Neural cell (in vitro differentiated cells): Measurements from ENCODE around the gene IMPACT. TPM values are rescaled to one million over a fixed set of nuclear protein-coding genes. Genes with fewer than 3 reads are reported as not detected.

ENCODE experiments used
- H2AFZ ChIP-seq: fragments of 200-600, 300-800 bp; sonication (generic), shearing (Covaris generic); 2 replicates; pipeline ENCODE4 v1.6.0; 2014; ENCODE audit warnings: low read depth, mild to moderate bottlenecking, antibody characterized with exemption, low read length, moderate library complexity
- H3F3A ChIP-seq: fragments of 200-600 bp; shearing (Covaris generic); 2 replicates; pipeline ENCODE4 v1.6.1; 2016; ENCODE audit warnings: mild to moderate bottlenecking, moderate library complexity, mixed read lengths, antibody characterized with exemption, low read length; ENCODE audit not compliant: insufficient read depth, poor library complexity, severe bottlenecking
- H3K27ac ChIP-seq: fragments of 200-600, 300-800 bp; sonication (generic), shearing (Covaris generic); 2 replicates; pipeline ENCODE4 v1.5.1; 2014; ENCODE audit warnings: mild to moderate bottlenecking, low read length, moderate library complexity
- H3K27me3 ChIP-seq: fragments of 300-800, 200-600 bp; sonication (generic), shearing (Covaris generic); 2 replicates; pipeline ENCODE4 v1.6.0; 2014; ENCODE audit warnings: mild to moderate bottlenecking, low read depth, low read length, moderate library complexity; ENCODE audit not compliant: insufficient read depth
- H3K36me3 ChIP-seq: fragments of 300-800, 200-600 bp; sonication (generic), shearing (Covaris generic); 2 replicates; pipeline ENCODE4 v1.5.1; 2014; ENCODE audit warnings: mild to moderate bottlenecking, antibody characterized with exemption, low read length, moderate library complexity; ENCODE audit not compliant: insufficient read depth
- H3K4me2 ChIP-seq: fragments of 300-800, 200-600 bp; sonication (generic), shearing (Covaris generic); 2 replicates; pipeline ENCODE4 v1.6.0; 2014; ENCODE audit warnings: mild to moderate bottlenecking, low read length
- H3K4me3 ChIP-seq: fragments of 300-800, 200-600 bp; sonication (generic), shearing (Covaris generic); 2 replicates; pipeline ENCODE4 v1.5.1; 2014; ENCODE audit warnings: mild to moderate bottlenecking, low read length, moderate library complexity
- H3K79me2 ChIP-seq: fragments of 200-600 bp; shearing (Covaris generic); replicated peaks from 2 replicates; pipeline ENCODE4 v1.6.0; 2014; ENCODE audit warnings: mild to moderate bottlenecking, low read length, moderate library complexity; ENCODE audit not compliant: insufficient read depth
- H3K9ac ChIP-seq: fragments of 300-800, 200-600 bp; sonication (generic), shearing (Covaris generic); 2 replicates; pipeline ENCODE4 v1.6.1; 2016; ENCODE audit warnings: mild to moderate bottlenecking, low read length, mixed read lengths
- H3K9me2 ChIP-seq: fragments of 200-600 bp; shearing (Covaris generic); 2 replicates; pipeline ENCODE4 v1.6.1; 2016; ENCODE audit warnings: mild to moderate bottlenecking, low read length, mixed read lengths; ENCODE audit not compliant: insufficient read depth
- H3K9me3 ChIP-seq: fragments of 200-600, 300-800 bp; sonication (generic), shearing (Covaris generic); 2 replicates; pipeline ENCODE4 v1.6.1; 2016; ENCODE audit warnings: mild to moderate bottlenecking, mixed run types, low read length, moderate library complexity, mixed read lengths
- H4K20me1 ChIP-seq: fragments of 200-600 bp; shearing (Covaris generic); 2 replicates; pipeline ENCODE4 v1.6.1; 2016; ENCODE audit warnings: mild to moderate bottlenecking, mixed run types; ENCODE audit not compliant: insufficient read depth
- CTCF ChIP-seq: fragments of 450-650 bp; IDR thresholded peaks from 2 replicates; pipeline ENCODE4 v1.5.1; 2014; ENCODE audit warnings: antibody characterized with exemption, mild to moderate bottlenecking, moderate library complexity; ENCODE audit not compliant: poor library complexity, severe bottlenecking
- EZH2 ChIP-seq: fragments of 200-600, 300-800 bp; shearing (Covaris generic), sonication (generic); IDR thresholded peaks from 2 replicates; pipeline ENCODE4 v1.6.1; 2014; ENCODE audit warnings: antibody characterized with exemption, low read length, borderline replicate concordance, mild to moderate bottlenecking; ENCODE audit not compliant: insufficient read depth, poor library complexity, severe bottlenecking
- MXI1 ChIP-seq: fragments of 450-650 bp; conservative IDR thresholded peaks from 2 replicates; pipeline ENCODE4 v1.6.1; 2014; ENCODE audit warnings: antibody characterized with exemption, mild to moderate bottlenecking; ENCODE audit not compliant: poor library complexity, severe bottlenecking
- POLR2AphosphoS5 ChIP-seq: IDR thresholded peaks from 2 replicates; pipeline ENCODE4 v1.6.1; 2012
- RAD21 ChIP-seq: fragments of 450-650 bp; conservative IDR thresholded peaks from 2 replicates; pipeline ENCODE4 v1.6.1; 2014; ENCODE audit warnings: antibody characterized with exemption, mild to moderate bottlenecking, moderate library complexity
- REST ChIP-seq: IDR thresholded peaks from 2 replicates; pipeline ENCODE4 v1.6.1; 2012; ENCODE audit warnings: borderline replicate concordance
- SMC3 ChIP-seq: fragments of 450-650 bp; conservative IDR thresholded peaks from 2 replicates; pipeline ENCODE4 v1.6.1; 2014; ENCODE audit warnings: antibody characterized with exemption, mild to moderate bottlenecking, moderate library complexity; ENCODE audit not compliant: poor library complexity
- TAF1 ChIP-seq: IDR thresholded peaks from 2 replicates; pipeline ENCODE4 v1.6.1; 2012; ENCODE audit warnings: low read depth
- polyA plus RNA-seq: library from polyadenylated mRNA; depleted of rRNA; stranded (reverse); fragments of >200 nt; gene quantifications from 2 replicates; pipeline ENCODE4 v1.2.3, GENCODE V29; 2014

IMPACT gene
- polyA plus RNA-seq, 1 donor from 2014 or later, result 31.1 TPM

- peaks cover 4% of the 10 kb centered on the region for H3K79me2 ChIP-seq
- no peaks in the 10 kb centered on the region for H4K20me1 ChIP-seq
- TF ChIP-seq SMC3, result no peak
- no peak for TF ChIP-seq TAF1
- no peak for TF ChIP-seq REST
- no peak for TF ChIP-seq RAD21
- TF ChIP-seq POLR2AphosphoS5, result no peak
- TF ChIP-seq CTCF, result no peak
- no peaks in the 10 kb centered on the region for H3K9me2 ChIP-seq
- H3K36me3 ChIP-seq, result no peaks in the 10 kb centered on the region
- no peak overlapping the region for H3K4me2 ChIP-seq
- H3K4me3 ChIP-seq, result no peak overlapping the region
- H2AFZ ChIP-seq, result no peak overlapping the region
- H3K27me3 ChIP-seq, result no peaks in the 10 kb centered on the region
- no peak overlapping the region for H3K9ac ChIP-seq
- H3K9me3 ChIP-seq, result no peaks in the 10 kb centered on the region
- H3K27ac ChIP-seq, result no peak overlapping the region
- H3F3A ChIP-seq, result no peaks in the 10 kb centered on the region
These were observed 31.2 kb upstream of the IMPACT start for GRCh38 chr18:24395049-24395795.

GRCh38 chr18:24396082-24396633 is 30.3 kb upstream of the IMPACT start:
- Histone ChIP-seq H3K4me3 (peak overlapping the region; percentile 98), H4K20me1 (no peaks in the 10 kb centered on the region), H3K36me3 (no peaks in the 10 kb centered on the region), H3F3A (no peaks in the 10 kb centered on the region), H2AFZ (no peak overlapping the region), H3K27ac (no peak overlapping the region), H3K79me2 (peaks cover 4% of the 10 kb centered on the region), H3K9me3 (no peaks in the 10 kb centered on the region), H3K9me2 (no peaks in the 10 kb centered on the region), H3K9ac (peak overlapping the region; percentile 78), H3K27me3 (no peaks in the 10 kb centered on the region), H3K4me2 (peak overlapping the region; percentile 78)
- TF ChIP-seq MXI1 (no peak), CTCF (no peak), TAF1 (no peak), POLR2AphosphoS5 (no peak), REST (no peak), EZH2 (no peak)
